Measurements from ENCODE around the gene TTLL11. TPM values are rescaled to one million over a fixed set of nuclear protein-coding genes. Genes with fewer than 3 reads are reported as not detected.

The TTLL11 gene
- total and polyA plus RNA-seq, 2 of the 8 experiments (the other 6 are each of a cell fraction or from before 2014, with no cell fraction given), result 0.56 to 0.80 TPM

GRCh38 chr9:121785673-121786542 is 307.2 kb downstream of the TTLL11 start:
- no peaks in the 10 kb centered on the region for H3K27me3 ChIP-seq (replicated peaks in 1 of 4; ENCODE audit: control insufficient read depth in 3 of 4, extremely low read depth in 1 of 4, insufficient read depth in 3 of 4, low read length in 3 of 4)
- no peaks in the 10 kb centered on the region for H3K79me2 ChIP-seq (ENCODE audit: control insufficient read depth in 1 of 2, insufficient read depth in 2 of 2, low read length in 2 of 2)
- CTCF ChIA-PET (ENCODE audit: partially characterized antibody), result interaction anchor here (0.6 to 1.6 kb wide), 9 partner anchors 35 to 240 kb away, joined by 3 to 7 read pairs (median 3); no protein-coding TSS in a partner anchor
- TF ChIP-seq CBX8 (IDR thresholded peaks at IDR 0.05; ENCODE audit: borderline replicate concordance, low read depth, low read length) (no peak), RXRA (IDR thresholded peaks at IDR 0.05; ENCODE audit: insufficient read depth, low read depth, low read length) (no peak), JUND (IDR thresholded peaks at IDR 0.05; ENCODE audit: low read length) (no peak), SP1 (IDR thresholded peaks at IDR 0.05; ENCODE audit: low read depth, low read length) (no peak), SIN3A (conservative IDR thresholded peaks at IDR 0.05 in 1 of 2, IDR thresholded peaks at IDR 0.05 in 1 of 2; ENCODE audit: low read depth in 1 of 2, low read length in 2 of 2) (no peak), PHF8 (conservative IDR thresholded peaks at IDR 0.05; ENCODE audit: low read depth, low read length) (no peak), GABPA (IDR thresholded peaks at IDR 0.05; ENCODE audit: borderline replicate concordance, insufficient read depth, low read length) (no peak), CEBPB (IDR thresholded peaks at IDR 0.05; ENCODE audit: low read depth, low read length) (no peak), KDM1A (IDR thresholded peaks at IDR 0.05; ENCODE audit: borderline replicate concordance, low read length) (no peak)
- H3K79me1 ChIP-seq (ENCODE audit: low read depth, low read length), result no peaks in the 10 kb centered on the region
- H3K23me2 ChIP-seq (ENCODE audit: low read depth, low read length), result peaks cover 4% of the 10 kb centered on the region; the same call in 1 of the 2 replicates
- H3K14ac ChIP-seq (ENCODE audit: insufficient read length), result no peak overlapping the region
- POLR2A ChIA-PET (ENCODE audit: partially characterized antibody), result interaction anchor here (0.8 kb wide), 1 partner anchor 31 kb away, joined by 3 read pairs; no protein-coding TSS in a partner anchor
- H4K5ac ChIP-seq (ENCODE audit: insufficient read length, low read depth, low read length), result no peak overlapping the region
- peaks cover 0 to 2% of the 10 kb centered on the region in 2 experiments for H4K20me1 ChIP-seq (replicated peaks in 1 of 2; ENCODE audit: control insufficient read depth in 1 of 2, insufficient read depth in 2 of 2, low read length in 2 of 2)
- FAIRE-seq (no peak), DNase-seq (ENCODE audit: low read depth in 1 of 2, low spot score in 2 of 2) (no peak)
- no peak overlapping the region for H3K9ac ChIP-seq (replicated peaks in 1 of 4; ENCODE audit: extremely low read depth in 1 of 4, low read depth in 3 of 4, low read length in 3 of 4)
- 84% methylated on average over 11 of the region's 11 CpGs; no CpG with 5 or more reads in 1 of the 2 experiments for WGBS, 2 experiments (ENCODE audit: extremely low coverage in 1 of 2, insufficient coverage in 1 of 2, insufficient read length in 1 of 2, insufficient replicate concordance in 2 of 2, low coverage in 1 of 2, low lambda C conversion rate in 2 of 2, missing lambda C conversion rate in 1 of 2)
- H2BK5ac ChIP-seq (ENCODE audit: low read depth, low read length), result peak overlapping the region; percentile 39; the same call in 1 of the 2 replicates
- H3K56ac ChIP-seq (replicated peaks; ENCODE audit: insufficient read length, low read depth, low read length), result no peak overlapping the region
- H3K23ac ChIP-seq (ENCODE audit: insufficient read length), result no peak overlapping the region
- no peak overlapping the region for H4K91ac ChIP-seq (replicated peaks; ENCODE audit: insufficient read length, low read length)
- no peak overlapping the region for H3K4me3 ChIP-seq (ENCODE audit: extremely low read depth in 1 of 4, insufficient read depth in 2 of 4, low read depth in 3 of 4, low read length in 4 of 4)
- H3K27ac ChIP-seq (ENCODE audit: low read depth, low read length), result no peak overlapping the region; the same call in 1 of the 2 replicates
- H2BK12ac ChIP-seq (ENCODE audit: low read depth, low read length), result no peak overlapping the region
- H3K18ac ChIP-seq (ENCODE audit: extremely low read depth, low read length), result no peak overlapping the region
- H2BK15ac ChIP-seq (ENCODE audit: low read length), result no peak overlapping the region; the same call in 1 of the 2 replicates
- no peaks in the 10 kb centered on the region for H3K9me3 ChIP-seq (ENCODE audit: insufficient read depth in 2 of 2, low read depth in 1 of 2, low read length in 1 of 2)
- H4K8ac ChIP-seq (ENCODE audit: extremely low read depth, insufficient read depth, low read length), result 0 out of 2 replicates have a peak overlapping the region, but pooled peaks have one; percentile 14
- H3K4ac ChIP-seq (replicated peaks; ENCODE audit: insufficient read length, low read depth, low read length), result no peak overlapping the region
- peaks cover 0 to 12% (median 6%) of the 10 kb centered on the region in 4 experiments; a peak in 5 of 8 replicates for H3K36me3 ChIP-seq (ENCODE audit: control insufficient read depth in 2 of 4, insufficient read depth in 4 of 4, low read length in 3 of 4)
- H2AK5ac ChIP-seq (ENCODE audit: low read depth, low read length), result no peak overlapping the region
- no peak overlapping the region for H2AFZ ChIP-seq (ENCODE audit: low read length)
- H3K4me1 ChIP-seq (replicated peaks in 1 of 4; ENCODE audit: control insufficient read depth in 3 of 4, insufficient read depth in 4 of 4, low read length in 3 of 4), result peaks cover 0 to 20% (median 10%) of the 10 kb centered on the region in 4 experiments; a peak in 6 of 7 replicates
- H3K4me2 ChIP-seq (ENCODE audit: insufficient read depth in 1 of 2, low read depth in 2 of 2, low read length in 2 of 2), result no peak overlapping the region
- no peak overlapping the region for H2BK120ac ChIP-seq (replicated peaks; ENCODE audit: low read depth, low read length)
- H2BK20ac ChIP-seq (ENCODE audit: low read length), result no peak overlapping the region

Data from H1 (cell line).